Hematopoietic multipotent progenitor cell treated with erythropoietin and hydrocortisone succinate and interleukin-3 and kit ligand, for 4 days (in vitro differentiated cells): Measurements from ENCODE around the gene PARD3.

Experiments
- DNase-seq: peaks from one replicate; pipeline ENCODE4 v3.0.0-alpha.2; 2015

PARD3 gene

DNA sequence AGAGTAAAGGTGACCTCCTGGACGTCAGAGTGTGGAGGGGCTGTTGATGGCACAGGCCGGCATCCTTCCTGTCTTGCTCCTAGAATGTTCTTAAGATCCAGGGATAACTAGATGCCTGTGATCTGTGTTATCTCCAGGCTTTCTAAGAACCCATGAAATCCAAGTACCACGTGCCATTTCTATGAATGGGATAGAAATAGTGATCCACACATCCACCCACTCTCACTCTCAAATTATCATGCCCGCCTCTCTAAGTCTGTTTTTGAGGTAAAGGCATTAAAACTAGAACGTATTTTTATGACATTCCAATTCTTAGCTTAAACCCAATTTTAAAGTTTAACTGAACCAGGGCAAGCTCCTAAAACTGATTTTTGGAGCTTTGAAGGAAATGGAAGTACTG, 622.5 kb downstream of the PARD3 start:
- DNase-seq, result no peak

DNA sequence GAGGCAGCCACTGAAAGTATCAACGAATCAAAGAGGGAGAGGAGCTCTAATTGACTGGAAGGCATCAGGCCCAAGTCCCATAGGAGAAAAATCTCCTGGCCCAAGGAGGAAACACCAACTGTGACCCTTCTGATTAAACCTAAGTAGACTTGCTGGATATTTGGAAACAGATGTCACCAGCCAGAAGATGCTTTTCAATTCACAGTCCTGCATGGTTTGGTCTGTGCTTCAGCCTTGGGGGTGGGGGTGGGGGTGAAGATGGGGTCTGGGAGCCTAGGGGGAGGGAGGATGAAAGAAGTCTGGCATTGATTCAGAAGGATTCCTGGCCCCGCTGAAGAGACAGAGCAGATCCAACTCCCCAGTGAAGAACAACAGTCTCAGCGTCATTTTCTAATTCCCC, 623.7 kb downstream of the PARD3 start:
- DNase-seq, result no peak

DNA sequence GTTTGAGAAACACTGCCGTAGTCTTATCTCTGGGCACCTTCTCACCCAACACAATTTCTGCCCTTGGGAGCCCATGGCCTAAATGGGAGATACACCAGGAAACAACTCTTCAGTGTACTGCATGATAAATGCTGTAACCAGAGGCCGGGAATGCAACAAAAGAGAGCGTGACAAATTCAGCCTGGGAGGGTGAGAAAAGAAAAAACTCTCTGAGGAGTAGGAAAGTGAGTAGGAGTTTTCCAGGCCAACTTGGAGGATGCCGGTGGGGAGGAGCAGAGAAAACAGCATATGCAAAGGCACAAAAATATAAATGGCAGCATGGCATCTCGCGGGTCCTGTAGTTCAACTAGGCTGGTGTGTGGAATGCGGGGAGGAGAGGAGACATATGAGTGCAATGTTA, 624.5 kb downstream of the PARD3 start:
- DNase-seq, result no peak

DNA sequence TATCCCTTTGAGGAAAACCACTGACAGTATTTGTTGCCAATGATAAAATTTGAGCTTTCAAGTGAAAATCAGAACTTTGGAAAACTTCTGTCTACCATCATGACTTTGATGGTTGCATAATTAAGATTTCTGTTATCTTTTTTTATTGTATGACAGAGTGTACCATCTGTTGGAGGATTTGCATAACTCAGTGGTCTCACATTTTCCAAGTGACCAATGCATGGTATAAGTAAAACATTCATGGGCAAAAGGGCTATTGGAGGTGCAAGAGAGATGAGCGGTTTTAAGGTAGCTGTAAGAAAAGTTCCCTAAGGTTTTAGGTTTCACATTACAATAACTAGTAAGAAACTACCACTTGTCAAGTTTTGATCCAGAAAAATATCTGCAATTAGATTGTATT, 625.3 kb downstream of the PARD3 start:
- no peak for DNase-seq

DNA sequence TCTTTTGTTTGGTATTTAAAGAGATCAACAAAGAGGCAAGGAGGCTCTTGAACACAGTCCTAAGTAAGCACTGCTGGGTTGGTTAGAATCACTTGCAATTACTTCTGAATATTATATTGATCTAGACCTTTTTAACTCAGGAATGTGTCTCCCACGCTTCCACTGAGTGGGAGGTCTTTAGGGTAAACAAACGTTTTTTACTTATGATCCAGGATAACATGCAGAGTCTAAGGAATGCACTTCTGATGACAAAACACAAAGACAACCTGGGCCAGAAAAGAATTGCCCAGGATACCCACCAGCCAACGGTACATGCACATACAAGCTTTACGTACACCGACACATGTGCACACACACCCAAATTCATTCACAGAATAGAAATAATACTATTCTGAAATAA, 626.9 kb downstream of the PARD3 start:
- no peak for DNase-seq

DNA sequence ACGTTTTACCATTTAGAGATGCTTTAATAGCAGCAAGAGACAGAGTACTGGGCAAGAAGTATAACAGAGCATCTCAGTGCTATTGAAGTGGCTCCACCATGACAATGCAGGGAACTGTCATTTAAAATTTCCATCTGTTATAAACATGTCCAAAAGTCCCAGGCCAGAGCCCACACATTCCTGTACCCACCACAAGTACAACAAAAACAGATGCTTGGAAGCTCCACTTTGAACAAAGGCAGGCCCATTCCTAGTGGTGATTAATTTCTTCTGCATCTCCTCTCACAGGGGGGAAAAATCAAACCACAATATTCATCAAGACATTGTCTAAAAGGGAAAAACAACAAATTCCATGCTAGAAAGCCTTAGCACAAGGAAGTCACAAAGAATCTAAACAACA, 627.9 kb downstream of the PARD3 start:
- DNase-seq, result no peak

DNA sequence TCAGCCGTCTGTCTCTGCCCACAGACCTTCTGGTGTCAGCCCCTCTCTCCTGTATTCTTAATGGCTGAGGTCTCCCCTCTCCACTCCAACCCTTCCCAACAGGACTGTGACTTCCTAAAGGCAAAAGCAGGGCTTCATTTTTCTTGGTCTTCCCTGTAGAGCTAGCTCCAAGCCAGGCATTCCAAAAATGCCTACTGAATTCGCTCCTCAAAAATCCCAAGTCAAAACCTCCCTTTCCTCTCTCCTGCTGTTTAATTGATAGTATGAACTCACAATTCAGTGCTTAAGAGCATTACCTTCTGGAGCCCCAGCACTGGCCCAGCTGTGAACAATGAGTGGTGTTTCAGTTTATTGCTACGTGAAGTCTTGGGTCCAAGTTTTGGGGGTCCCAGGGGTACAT, 628.4 kb downstream of the PARD3 start:
- DNase-seq, result no peak

DNA sequence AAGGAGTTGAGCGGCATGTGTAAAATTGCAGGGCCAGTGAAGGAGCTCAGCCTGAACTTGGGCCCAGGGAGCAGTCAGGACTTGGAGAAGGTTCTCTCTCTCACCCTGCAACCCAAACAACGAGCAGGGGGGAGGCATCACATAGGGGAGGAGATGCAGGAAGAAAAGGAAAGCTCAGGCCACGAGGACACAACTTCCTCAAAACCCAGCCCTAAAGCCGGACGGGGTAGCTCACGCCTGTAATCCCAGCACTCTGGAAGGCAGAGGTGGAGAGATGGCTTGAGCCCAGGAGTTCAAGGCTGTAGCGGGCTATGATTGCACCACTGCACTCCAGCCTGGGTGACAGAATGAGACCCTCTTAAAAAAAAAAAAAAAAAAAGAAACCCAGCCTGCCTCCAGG, 629.1 kb downstream of the PARD3 start:
- DNase-seq, result no peak

DNA sequence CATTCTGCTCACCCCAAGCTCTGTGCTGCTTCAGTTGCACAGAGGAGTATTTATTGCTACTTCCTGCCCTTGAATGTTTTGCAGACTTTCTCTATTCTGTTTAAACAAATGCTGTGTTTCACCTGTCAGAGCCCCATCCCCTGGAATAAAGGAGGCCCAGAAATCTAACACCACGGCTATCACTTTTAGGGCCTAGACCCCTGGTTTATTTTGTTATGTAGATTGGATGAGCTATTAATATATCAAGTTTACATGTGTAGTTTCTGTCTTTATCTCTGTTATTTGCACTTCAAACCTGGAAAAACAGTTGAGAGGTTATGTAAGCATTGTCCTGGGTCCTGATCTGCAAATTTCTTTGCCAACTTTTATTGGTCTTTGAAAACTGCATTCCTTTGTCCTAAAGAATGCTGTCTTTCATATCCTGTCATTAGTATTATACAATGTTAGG, 630.1 kb downstream of the PARD3 start:
- DNase-seq, result no peak

DNA sequence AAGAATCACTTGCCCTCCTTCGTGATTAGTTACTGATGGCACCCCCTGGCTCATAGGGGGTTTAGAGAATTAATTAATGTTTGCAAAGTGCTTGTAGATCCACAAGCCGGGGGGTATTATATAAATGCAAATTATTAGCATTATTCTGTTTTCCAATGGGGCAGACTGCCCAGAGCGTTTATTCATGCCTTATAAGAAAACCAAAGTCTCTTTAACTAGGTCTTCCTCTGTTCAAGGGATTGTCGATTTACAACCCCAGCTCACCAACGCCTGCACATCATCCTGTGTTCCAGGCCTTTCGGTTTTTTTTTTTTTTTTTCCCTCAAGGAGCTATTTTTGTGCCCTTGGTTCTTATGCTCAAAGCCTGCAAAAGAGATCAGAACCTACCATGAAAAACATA, 630.7 kb downstream of the PARD3 start:
- no peak for DNase-seq

DNA sequence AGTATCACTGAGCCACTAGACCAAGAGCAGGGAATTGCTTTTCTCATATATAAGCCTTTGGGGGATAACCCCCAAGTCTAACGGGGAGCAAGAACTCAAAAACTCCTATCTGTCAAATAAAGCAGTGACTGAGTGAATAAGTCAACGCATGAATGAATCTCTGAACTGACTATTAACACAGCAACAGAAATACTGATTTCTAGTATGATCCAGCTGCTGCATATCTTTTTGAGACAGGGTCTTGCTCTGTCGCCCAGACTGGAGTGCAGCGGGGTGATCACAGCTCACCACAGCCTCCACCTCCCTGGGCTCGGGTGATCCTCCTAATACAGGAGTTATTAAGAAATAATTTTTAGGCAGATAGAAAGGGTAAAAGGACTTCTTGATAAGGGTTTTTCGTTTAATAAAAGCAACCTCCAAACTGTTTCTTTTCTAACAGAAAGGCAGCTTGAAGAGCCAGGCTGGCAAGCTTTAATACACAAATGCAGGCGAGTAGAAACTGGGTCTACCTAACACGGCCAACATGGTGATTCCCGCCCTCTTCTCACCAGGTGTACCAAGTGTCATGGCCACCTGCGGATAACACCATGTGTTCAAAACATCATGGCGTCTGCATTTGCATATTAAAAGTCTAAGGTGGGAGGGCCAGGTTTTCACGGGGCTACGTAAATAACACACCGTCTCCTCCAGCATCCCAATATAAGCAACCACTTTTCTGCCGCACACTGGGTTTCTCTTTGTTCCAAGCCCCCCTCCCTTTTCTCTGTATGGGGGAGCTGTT, 631.9 kb downstream of the PARD3 start:
- DNase-seq, result no peak

DNA sequence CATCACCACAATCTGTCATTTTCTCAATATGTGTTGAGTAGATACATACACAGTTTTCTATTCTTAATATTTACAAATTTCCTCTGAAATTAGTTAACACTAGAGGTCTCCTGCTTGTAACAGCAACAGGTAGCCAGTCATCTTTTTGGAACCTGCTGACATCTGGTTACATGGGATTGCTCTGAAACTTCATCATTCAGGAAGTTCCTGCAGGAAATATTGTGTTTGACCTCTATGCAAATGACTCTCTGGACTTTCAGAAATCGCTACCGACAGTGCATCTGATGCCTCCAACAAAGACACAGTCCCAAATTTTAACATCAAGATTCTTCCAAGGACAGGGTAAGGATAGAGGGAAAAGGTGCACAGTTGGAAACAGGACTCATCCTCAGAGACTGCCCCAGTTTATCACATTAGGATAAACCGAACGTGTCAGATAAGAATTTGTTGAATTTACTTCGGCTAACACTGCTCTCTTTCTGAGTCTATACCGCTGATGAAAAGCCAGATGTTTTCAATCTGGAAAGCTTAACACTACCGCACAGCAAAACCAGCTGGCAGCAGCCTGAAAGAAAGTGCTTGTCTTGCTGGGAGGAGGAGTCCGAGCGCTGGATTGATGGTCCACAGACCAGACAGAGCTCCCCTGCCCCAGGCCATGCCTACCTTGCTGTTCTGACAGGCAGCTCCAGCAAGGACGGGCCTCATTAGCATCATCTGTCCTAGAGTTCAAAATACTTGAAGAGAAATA, 633.4 kb downstream of the PARD3 start:
- DNase-seq, result no peak

DNA sequence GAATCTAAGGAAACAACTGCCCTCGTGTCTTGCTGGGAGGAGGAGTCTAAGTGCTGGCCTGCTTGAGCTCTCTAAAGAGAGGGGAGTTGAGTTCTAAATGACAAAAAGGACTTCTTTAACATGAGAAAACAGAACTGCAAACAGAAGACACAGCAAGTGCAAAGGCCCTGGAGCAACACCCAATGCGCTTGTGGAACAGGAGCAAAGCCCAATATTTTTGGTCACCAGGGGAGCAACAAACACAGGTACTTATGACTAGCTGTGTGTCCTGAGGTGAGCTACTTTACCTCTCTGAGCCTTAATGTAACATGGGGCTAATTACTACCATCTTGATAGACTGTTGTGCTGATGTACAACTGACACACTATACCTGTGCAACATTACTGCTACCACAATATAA, 634.3 kb downstream of the PARD3 start:
- DNase-seq, result no peak

DNA sequence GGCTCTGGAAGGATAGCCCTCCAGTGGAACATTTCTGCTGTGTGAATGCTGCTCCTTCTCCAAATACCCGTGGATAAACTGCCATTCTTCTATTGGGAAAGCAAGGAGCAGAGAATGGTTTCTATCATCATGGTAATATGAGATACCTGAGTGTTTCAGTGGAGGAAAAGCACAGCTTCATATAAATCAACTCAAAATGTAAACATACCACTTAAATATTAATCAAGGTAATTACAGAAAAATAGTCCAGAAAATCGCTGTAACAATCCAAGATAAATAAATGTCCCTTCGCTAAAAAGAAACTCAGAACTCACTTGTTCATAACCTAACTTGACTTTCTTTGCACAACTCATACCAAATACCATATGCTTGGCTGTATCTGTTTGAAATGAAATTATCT, 635.8 kb downstream of the PARD3 start:
- no peak for DNase-seq

DNA sequence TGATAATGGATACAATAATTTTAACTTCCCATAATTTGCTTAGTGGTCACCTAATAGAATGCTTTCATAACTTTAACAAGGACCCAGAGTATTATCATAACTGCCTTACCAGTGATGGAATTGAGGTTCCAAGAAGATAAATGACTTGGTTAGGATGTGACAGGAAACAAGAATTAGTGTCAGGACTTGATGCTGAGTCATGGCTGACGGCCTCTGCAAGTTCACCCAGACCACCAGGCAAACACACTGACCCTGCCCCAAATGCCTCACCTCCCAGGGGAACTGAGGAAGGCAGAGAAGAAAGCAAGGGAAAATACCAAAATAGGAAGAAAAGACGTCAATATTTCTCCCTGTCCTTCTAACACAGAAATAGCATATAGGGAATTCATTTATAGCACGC, 636.3 kb downstream of the PARD3 start:
- peak; percentile 11 for DNase-seq

DNA sequence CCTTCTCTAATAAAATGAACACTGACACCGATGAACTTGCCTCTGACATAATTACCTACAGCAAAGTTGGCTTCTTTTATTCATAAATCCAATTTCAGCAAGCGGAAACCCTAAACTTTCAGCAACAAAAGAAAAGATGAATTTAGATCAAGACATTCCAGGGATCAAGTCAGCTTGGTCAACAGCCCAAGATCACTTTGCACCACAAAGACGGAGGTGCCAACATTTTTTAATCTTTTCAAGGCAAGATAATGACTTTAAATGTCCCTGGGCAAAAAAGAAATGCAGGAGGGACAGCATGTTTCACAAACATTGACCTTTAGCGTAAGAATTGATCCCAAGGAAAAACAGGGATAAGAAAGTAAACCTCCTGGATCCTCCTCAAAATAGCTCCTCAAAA, 636.9 kb downstream of the PARD3 start:
- DNase-seq, result no peak

DNA sequence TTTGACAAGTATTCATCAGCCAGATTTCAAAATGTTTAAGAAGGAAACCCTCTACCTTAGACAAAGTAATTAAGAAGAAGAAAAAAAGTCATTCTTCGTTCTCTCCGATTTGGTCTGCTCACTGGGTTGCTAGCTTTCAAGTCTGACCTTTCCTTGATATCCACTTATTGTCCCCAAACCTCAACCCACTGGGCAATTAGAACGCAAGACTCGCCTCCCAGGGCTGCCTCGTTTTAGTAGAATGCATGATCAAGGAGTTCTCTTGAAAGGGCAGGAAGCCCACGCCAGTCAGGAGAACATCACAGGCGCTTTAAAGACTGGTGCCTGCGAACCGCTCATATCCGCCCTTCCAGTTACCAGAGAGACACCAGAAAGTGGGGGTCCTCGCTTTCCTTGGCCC, 637.7 kb downstream of the PARD3 start:
- no peak for DNase-seq

DNA sequence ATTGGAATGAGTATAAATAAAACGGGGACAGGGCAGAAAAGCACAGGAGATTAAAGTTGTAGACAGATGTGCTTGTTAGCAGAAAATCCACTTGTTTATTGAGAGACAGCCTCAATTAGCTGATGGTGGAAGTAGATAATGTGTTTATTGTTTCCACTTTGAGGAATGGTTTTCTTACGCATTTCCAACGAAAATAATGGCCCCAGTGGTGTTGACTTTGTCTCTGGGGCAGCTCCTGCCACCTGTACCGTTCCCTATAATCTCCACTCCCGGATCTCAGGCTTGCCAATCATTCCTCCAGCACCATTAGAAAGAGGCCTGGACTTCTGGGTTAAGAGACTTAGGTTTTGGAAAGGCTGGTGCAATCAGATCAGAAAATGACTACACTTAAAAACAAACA, 638.7 kb downstream of the PARD3 start:
- no peak for DNase-seq

DNA sequence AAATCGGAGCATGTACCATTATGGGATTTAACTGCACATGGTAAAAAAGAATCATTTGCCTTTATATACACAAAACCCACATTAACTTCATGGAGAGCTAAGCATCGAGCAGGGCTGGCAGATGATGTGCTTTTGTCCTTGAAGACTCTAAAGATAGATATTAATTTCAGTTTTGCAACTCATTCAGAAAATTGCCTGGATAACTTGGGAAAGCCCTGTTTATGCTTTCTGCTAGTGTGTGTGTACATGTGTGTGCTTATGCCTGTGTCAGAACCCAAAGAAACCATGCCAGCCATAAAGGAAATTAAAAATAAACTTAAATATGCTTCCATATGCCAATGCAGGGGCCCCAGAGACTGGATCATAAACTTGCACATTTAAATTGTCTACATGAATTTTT, 640.0 kb downstream of the PARD3 start:
- no peak for DNase-seq

DNA sequence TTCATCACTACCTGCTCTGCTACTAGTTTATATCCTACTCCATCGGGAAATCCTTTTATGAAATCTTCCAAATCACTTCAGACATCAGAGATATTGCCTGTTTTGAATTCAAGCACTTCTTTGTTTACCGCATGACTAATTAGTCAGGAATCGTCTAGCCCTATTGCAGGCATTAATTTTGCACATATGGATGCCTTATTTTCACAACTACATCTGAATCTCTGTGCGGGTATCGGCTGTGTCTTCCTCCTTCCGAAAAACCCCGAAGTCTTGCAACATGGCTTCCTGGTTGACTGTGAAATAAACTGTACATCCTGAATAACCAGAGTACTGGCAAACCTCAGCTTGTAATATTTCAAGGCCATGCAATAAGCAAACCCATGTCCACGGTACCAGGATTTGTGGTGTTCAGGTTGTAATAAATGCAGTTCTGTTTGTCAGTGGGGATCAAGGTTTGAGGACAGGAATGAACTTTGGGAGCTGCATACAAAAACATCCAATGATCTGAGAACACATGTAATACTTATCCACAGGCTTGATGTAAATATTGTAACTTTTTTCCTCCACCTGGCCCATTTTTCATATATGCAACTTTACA, 642.1 kb downstream of the PARD3 start:
- peak; percentile 31 for DNase-seq

DNA sequence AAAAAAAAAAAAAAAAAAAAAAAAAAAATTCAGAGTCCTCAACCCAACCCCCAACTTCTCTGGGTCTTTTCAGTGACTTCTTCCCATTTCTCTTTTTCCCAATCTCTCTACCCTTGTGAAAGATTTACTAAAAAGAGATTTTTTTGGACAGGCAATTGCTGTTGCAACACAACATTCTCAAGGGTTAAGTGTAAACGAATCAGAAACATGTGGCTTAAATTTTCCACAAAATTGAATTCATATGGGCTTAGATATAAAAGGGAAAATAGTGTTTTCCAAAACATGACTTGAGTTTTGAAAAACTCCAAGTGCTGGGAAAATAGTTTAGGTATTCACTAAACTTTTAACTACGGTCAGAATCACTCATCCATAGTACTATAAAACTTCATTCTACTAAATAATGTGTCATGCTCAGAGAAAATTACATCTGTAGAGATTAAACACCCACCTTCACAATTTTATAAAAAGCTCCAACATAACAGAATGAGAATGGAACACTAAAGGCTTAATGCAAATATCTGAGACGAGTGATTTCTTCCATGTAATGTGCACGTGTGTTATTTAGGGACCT, 643.1 kb downstream of the PARD3 start:
- DNase-seq, result no peak

DNA sequence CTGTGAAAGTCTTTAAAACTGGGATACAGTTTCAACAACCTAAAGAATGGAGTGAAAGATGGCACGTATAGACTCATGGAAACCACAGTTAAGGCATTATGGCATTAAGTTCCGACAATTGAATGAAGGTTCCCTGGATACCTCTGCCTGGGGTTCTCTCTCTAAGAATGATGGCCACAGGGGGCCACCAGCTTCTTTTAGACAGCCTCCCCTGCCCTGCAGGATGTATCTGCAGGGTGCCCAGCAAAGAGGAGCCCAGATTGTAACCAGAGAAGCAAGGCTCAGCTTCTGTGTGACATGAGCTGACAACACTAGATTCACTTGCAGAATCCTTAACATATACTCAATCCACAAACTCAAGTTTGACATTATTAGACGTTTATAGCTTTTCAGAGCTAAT, 645.4 kb downstream of the PARD3 start:
- no peak for DNase-seq

DNA sequence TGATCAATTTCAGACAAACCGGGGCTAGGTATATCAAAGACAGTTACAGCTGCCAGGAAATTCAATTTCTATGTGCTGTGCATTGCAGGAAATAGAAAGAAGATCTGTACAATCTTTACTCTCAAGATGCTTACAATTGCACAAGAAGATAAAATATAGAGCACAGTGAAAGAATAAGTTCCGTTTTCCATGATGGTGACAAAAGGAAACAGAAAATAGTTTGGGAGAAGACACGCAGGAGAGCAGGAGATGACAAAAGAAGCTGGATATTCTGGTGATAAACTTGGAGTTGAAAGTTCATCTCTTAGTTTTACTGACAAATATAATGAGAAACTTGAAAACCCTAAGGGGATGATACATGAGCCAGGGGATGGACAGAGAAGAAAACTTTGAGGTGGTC, 646.0 kb downstream of the PARD3 start:
- no peak for DNase-seq

DNA sequence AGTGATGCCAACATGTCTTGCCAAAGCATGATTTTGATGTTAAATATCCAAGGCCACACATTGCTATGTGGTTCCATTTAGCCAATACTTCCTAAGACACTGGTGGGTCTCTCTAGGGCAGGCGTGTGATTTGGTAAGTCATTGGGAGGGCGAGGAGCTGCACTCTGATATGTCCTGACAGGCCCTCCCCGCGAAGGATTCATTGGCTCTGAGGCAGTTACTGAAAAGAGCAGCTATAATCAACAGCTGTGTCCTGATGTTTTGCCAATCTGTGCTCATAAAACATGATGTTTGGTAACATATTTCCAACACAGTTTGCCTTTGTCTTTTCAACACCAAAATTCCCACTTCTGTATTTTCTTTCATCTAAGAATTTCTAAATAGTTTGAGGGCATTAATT, 646.7 kb downstream of the PARD3 start:
- DNase-seq, result no peak
